Measurements from ENCODE around the gene RELA.

Gene RELA

DNA sequence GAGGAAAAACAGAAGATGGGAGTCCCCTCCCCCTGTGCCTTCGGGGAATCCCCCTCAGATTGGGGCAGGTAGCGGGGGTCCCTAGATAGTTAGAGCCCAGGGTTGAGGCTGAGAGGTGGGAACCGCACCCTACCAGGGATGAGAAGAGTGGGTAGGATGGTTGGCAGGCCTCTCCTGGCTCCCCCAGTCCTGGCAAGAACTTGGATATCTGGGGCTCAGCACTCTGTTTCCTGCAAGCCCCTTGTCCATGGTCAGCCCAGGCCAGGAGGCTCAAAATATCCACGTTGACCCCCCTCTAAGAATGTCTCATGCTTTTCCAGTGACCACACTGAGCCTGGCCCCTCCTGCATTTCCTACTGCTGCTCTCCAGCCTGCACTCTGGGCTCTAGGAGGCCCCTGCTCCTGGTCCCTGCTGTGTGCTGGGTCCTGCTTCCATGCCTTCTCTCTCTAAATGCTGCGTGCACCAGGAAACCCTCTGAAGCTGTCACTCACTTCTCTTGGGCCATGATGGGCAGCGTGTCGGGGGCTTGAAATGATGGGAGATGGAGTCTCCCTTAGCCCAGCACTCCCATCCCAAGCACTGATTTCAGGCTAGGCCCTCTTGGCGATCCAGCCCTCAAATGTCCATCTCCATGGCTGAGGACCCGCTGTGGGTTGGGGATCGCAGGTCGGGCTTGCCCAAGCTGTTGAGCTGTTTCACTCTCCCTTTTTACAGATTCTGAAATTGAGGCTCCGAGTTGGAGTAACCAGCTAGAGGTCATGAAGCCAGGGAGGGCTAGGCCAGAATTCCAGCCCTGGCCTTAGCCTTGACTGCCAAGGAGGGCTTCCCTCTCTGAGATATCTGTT, 50.7 kb downstream of the RELA start:
- no peak for DNase-seq

DNA sequence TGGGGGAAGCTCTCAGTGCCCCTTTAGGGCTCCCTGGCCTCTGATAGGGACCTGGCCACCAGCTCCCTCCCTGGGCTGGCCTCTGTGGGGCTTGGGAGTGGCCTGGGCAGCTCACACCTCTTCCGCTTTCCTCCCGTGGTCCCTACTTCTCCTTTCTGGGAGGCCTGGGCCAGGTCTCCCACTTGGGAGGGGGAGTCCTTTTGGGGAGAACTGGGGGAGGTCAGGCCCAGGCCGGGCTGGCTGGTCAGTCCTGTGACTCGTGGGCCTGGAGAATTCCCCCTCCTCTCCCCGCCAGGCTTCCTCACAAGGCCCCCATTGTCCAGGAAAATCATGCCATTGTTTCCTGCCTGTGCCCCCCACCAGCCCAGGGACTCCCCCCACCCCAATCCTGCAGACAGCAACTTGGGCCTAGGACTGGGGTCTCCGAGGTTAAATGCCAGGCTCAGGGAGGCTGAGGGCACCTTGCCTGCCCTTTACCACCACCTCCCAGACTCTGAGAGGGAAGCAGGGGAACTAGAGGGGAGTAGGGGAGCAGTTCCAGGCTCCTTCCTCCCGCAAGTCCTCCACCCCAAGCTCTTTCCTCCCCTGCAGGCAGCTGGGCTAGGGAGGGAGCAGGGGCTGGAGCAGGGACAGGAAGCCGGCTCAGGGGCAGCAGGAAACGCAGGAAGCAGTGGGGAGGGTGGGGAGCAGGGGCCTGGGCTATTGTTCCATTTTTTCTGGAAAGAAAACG, 51.5 kb downstream of the RELA start:
- DNase-seq = no peak

DNA sequence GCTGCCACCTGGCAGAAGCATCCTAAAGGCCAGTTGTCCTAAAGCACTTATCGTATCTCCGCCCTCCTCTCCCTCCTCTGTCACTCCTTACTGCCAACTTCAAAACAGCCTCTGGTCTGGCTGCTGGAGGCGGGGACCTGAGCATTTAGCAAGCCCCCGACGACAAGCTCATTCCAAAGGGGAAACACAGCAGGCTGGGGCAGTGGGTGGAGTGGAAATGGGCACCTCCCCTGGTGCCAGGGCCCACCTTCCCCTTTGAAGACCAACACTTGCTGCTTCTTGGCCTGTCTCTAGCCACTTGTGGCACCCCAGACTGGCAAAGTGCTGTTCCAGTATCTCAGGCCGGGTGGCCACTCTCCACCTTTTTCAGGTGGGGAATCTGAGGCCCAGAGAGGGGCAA, 52.3 kb downstream of the RELA start:
- no peak for DNase-seq

DNA sequence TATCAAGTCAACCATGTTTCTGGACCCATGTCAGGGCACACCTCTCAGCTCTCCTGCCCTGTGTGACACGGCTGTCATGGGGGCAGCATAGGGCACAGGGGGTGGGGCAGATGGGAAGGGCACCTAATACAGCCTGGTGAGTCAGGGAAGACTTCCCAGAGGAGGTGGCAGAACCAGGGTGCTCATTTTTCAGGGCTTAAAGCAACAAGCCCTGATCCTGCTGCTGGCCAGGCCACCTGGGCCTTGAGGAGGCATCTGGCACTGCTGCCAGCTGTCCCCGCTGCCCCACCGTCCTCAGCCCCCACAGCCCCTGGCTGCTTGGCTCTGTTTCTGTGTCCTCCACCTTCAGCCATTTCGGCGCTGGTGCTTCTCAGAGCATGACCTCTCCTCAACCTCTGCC, 53.1 kb downstream of the RELA start:
- DNase-seq = no peak

DNA sequence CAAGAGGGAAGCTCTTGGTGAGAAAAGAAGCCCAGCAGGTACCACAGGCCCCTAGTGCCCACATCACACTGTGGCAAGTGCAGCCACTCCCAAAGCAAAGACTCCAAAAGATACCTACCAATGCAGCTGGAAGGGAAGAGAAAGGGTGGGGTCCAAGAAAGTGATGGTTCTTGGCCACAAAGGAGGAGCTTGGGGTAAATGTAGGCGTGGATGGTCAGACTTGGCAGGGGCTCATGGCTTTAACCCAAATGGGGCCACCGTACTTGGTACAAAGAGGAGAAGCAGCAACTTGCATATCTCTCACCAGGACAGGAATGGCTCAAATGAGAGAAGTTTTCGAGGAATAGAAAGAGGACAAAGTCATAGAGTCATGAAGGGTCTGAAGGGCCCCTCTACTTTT, 53.5 kb downstream of the RELA start:
- no peak for DNase-seq

DNA sequence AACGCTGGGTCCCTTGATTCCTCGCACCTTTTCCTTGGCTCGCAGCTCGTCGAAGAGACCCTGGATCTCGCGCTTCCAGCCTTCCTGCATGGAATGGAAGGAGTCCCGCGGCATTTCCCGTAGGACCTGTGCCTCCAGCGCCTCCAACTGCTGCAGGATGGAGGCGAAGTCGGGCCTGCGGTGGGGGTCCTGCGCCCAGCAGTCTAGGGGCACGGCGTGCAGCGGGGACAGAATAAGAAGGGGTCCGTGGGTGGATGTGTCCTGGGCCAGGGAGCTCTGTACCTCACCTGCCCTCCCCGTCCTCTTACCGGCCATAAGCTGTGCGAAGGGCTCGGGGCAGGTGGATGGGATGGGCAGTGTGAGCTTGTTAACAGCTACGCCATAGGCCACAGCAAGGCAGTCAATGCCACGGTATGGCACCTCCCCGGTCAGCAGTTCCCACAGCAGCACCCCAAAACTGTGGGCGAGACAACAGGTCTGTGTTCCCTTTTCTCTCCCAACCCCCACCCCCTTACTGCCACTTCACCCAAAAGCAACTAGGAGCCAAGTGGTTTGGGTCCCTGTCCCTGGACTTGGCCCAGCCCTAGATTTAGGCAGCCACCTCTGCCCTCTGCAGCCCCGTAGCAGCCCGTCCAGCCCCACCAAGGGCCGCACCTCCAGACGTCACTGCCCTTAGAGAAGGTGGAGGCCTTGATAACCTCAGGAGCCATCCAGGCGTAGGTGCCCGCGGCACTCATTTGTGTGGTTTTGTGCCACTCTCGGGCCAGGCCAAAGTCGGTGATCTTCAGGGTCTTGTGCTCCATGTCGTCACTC, 54.9 kb downstream of the RELA start:
- DNase-seq = no peak

DNA sequence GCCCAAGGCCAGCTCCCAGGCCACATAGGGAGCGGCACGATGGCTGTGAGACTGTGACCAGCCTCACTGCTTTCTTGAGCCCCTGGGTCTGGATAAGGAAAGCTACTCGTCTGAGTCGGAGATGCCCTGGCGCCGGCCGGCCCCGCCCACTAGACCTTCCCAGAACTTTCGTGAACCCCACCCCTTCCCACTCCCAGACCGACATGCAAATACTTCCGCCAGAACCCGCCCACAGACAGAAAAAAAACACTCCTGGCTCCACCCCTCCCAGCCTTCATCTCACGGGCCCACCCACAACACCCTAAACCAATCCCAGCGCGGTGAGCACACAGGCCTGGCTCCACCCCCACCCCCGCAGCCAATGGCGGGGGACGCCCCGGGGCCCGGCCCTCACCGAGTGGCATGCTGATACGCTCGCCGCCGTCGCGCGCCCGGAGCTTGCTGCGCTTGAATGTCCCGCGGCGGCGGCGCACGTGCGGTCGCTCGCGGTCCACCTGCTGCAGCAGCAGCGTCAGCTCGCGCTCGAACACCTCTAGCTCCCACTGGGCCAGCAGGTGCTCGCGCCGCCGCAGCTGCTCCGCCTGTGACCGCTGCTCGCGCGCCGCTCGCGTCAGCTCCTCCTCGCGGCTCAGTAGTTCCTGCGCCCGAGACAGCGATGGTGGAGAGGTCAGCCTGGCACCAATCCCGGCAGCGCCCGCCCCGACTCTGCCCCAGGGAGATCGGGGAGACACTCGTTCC, 55.7 kb downstream of the RELA start:
- DNase-seq = peak in 1 of 5 experiments; percentile 34

DNA sequence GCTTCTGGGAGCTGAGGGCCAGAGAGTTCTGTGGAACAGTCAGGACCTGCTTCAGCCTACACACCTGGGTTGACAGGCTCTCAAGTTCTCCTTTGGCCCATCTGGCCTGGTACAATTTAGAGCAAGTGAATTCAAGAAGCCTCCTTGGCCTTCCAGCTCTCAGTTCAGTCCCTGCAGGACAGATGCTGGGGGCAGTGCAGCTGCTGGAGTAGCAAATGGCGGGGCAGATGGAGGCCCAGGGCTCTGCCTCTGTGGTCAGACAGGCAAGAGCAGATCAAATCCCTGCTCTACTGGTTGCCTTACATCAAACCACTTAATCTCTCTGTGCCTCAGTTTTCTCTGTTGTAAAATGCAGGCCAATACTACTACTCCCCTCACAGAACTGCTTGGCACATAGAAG, 58.5 kb downstream of the RELA start:
- no peak for DNase-seq

All from T-helper 2 cell (primary cell).